K562 (cell line): ENCODE measurements around the gene SCAMP3. TPM values are rescaled to one million over a fixed set of nuclear protein-coding genes. Genes with fewer than 3 reads are reported as not detected.

Experiments
- CBX3 ChIP-seq, 2 experiments: IDR thresholded peaks; 1 replicate in 1 of 2; 2 replicates in 1 of 2; pipeline ENCODE4 v1.6.1; 2012; ENCODE audit warnings: inconsistent platforms in 2 of 2, low read length in 2 of 2, borderline replicate concordance in 1 of 2, control low read depth in 1 of 2
- EWSR1 ChIP-seq: fragments of 450-650 bp; IDR thresholded peaks from 2 replicates; pipeline ENCODE4 v1.6.1; 2018; ENCODE audit warnings: borderline replicate concordance, mild to moderate bottlenecking, low read depth, moderate library complexity; ENCODE audit not compliant: partially characterized antibody
- MAFF ChIP-seq: IDR thresholded peaks from 2 replicates; pipeline ENCODE4 v1.6.1; 2012; ENCODE audit warnings: low read length, improper control_type of control experiment
- PML ChIP-seq: IDR thresholded peaks from 2 replicates; pipeline ENCODE4 v1.6.1; 2012; ENCODE audit warnings: low read length, inconsistent platforms
- TARDBP ChIP-seq: fragments of 450-650 bp; IDR thresholded peaks from 2 replicates; pipeline ENCODE4 v1.6.1; 2016
- polyA plus RNA-seq, 8 experiments: library from polyadenylated mRNA; depleted of rRNA in 4 of 8; stranded (reverse) in 5 of 8; unstranded in 3 of 8; fragments of >200 nt; fragmentation: Nextera tagmentation in 2 of 8; fragmentation: Illumina TruSeq in 1 of 8; extraction: Ambion mirVana in 2 of 8; extraction: Trizol in 1 of 8; gene quantifications; 2 replicates each; pipeline versions ENCODE4 v1.2.1 to v1.2.3, GENCODE V29; 2011 to 2014; ENCODE audit warnings: inconsistent platforms in 1 of 8, missing spikeins in 1 of 8
- total RNA-seq, 7 experiments: library from RNA; depleted of rRNA in 6 of 7; stranded (reverse); fragments of >200 nt in 6 of 7; fragmentation: Illumina TruSeq in 2 of 7; extraction: Trizol in 2 of 7; gene quantifications; 2 replicates each; pipeline versions ENCODE4 v1.2.1 to v1.2.3, GENCODE V29; 2011 to 2021; ENCODE audit warnings: low replicate concordance in 1 of 7
- TF ChIP-seq, protein P1 (sequence below): fragments of 150-350 bp; IDR thresholded peaks from 2 replicates; pipeline ENCODE4 v1.6.1; 2014; ENCODE audit warnings: low read depth, mild to moderate bottlenecking, low read length, borderline replicate concordance
- TF ChIP-seq, protein P2 (sequence below): fragments of 250-450 bp; sonication (Bioruptor Pico); IDR thresholded peaks from 2 replicates; pipeline ENCODE4 v1.6.1; 2021; ENCODE audit warnings: mild to moderate bottlenecking
- TF ChIP-seq, protein P3 (sequence below): fragments of 450-650 bp; IDR thresholded peaks from 2 replicates; pipeline ENCODE4 v1.6.1; 2016; ENCODE audit warnings: mild to moderate bottlenecking, moderate library complexity
- TF ChIP-seq, protein P4 (sequence below): fragments of 250-450 bp; sonication (Bioruptor Pico); IDR thresholded peaks from 2 replicates; pipeline ENCODE4 v1.4.0; 2020; ENCODE audit warnings: mild to moderate bottlenecking

The SCAMP3 gene
- total and polyA plus RNA-seq, 9 of the 15 experiments (the other 6 are each of a cell fraction or from before 2014, with no cell fraction given): 14.2 to 131 (median 86.1) TPM

DNA sequence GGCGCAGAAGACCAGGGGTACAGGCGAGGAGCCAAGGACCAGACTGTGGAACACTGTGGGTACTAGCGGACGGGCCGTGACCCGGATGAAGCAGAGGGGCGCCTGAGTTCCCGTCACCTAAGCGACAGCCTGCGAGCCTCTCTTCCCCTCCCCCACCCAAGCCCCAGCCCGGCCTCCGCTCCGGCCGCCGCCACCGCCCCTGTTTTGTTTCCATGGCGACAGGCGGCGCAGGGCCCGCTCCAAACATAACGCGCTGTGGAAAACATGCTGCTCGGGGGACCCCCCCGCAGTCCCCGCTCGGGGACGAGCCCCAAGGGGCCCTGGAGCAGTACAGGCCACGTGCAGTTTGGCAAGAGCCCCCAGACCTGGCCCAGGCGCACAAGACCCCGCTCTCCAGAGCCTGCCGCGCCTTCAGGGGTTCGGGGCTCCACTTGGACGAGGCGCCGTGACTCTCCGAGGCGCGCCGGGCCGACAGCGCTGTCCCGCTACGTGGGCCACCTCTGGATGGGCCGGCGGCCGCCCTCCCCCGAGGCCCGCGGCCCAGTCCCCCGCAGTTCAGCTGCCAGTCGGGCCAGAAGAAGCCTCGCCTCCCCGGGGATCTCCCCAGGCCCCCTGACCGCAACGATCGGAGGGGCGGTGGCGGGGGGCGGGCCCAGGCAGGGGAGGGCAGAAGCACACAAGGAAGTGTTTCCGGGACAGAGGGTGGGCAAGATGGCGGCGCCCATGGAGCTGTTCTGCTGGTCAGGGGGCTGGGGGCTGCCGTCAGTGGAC lies 53.4 kb downstream of the SCAMP3 start, which contains the start of gene MTX1 (continued):
- TF ChIP-seq EWSR1: no peak
- TF ChIP-seq, protein P1, sequence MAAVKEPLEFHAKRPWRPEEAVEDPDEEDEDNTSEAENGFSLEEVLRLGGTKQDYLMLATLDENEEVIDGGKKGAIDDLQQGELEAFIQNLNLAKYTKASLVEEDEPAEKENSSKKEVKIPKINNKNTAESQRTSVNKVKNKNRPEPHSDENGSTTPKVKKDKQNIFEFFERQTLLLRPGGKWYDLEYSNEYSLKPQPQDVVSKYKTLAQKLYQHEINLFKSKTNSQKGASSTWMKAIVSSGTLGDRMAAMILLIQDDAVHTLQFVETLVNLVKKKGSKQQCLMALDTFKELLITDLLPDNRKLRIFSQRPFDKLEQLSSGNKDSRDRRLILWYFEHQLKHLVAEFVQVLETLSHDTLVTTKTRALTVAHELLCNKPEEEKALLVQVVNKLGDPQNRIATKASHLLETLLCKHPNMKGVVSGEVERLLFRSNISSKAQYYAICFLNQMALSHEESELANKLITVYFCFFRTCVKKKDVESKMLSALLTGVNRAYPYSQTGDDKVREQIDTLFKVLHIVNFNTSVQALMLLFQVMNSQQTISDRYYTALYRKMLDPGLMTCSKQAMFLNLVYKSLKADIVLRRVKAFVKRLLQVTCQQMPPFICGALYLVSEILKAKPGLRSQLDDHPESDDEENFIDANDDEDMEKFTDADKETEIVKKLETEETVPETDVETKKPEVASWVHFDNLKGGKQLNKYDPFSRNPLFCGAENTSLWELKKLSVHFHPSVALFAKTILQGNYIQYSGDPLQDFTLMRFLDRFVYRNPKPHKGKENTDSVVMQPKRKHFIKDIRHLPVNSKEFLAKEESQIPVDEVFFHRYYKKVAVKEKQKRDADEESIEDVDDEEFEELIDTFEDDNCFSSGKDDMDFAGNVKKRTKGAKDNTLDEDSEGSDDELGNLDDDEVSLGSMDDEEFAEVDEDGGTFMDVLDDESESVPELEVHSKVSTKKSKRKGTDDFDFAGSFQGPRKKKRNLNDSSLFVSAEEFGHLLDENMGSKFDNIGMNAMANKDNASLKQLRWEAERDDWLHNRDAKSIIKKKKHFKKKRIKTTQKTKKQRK: no peak
- TF ChIP-seq, protein P2, sequence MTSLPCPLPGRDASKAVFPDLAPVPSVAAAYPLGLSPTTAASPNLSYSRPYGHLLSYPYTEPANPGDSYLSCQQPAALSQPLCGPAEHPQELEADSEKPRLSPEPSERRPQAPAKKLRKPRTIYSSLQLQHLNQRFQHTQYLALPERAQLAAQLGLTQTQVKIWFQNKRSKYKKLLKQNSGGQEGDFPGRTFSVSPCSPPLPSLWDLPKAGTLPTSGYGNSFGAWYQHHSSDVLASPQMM (CRISPR knock-in tag): no peak
- no peak for TF ChIP-seq TARDBP
- peak in 1 of 2 experiments; percentile 39; a peak in 1 of 3 replicates for TF ChIP-seq CBX3 (IDR thresholded peaks at IDR 0.05; ENCODE audit: borderline replicate concordance in 1 of 2, low read length in 2 of 2)
- TF ChIP-seq, protein P3, sequence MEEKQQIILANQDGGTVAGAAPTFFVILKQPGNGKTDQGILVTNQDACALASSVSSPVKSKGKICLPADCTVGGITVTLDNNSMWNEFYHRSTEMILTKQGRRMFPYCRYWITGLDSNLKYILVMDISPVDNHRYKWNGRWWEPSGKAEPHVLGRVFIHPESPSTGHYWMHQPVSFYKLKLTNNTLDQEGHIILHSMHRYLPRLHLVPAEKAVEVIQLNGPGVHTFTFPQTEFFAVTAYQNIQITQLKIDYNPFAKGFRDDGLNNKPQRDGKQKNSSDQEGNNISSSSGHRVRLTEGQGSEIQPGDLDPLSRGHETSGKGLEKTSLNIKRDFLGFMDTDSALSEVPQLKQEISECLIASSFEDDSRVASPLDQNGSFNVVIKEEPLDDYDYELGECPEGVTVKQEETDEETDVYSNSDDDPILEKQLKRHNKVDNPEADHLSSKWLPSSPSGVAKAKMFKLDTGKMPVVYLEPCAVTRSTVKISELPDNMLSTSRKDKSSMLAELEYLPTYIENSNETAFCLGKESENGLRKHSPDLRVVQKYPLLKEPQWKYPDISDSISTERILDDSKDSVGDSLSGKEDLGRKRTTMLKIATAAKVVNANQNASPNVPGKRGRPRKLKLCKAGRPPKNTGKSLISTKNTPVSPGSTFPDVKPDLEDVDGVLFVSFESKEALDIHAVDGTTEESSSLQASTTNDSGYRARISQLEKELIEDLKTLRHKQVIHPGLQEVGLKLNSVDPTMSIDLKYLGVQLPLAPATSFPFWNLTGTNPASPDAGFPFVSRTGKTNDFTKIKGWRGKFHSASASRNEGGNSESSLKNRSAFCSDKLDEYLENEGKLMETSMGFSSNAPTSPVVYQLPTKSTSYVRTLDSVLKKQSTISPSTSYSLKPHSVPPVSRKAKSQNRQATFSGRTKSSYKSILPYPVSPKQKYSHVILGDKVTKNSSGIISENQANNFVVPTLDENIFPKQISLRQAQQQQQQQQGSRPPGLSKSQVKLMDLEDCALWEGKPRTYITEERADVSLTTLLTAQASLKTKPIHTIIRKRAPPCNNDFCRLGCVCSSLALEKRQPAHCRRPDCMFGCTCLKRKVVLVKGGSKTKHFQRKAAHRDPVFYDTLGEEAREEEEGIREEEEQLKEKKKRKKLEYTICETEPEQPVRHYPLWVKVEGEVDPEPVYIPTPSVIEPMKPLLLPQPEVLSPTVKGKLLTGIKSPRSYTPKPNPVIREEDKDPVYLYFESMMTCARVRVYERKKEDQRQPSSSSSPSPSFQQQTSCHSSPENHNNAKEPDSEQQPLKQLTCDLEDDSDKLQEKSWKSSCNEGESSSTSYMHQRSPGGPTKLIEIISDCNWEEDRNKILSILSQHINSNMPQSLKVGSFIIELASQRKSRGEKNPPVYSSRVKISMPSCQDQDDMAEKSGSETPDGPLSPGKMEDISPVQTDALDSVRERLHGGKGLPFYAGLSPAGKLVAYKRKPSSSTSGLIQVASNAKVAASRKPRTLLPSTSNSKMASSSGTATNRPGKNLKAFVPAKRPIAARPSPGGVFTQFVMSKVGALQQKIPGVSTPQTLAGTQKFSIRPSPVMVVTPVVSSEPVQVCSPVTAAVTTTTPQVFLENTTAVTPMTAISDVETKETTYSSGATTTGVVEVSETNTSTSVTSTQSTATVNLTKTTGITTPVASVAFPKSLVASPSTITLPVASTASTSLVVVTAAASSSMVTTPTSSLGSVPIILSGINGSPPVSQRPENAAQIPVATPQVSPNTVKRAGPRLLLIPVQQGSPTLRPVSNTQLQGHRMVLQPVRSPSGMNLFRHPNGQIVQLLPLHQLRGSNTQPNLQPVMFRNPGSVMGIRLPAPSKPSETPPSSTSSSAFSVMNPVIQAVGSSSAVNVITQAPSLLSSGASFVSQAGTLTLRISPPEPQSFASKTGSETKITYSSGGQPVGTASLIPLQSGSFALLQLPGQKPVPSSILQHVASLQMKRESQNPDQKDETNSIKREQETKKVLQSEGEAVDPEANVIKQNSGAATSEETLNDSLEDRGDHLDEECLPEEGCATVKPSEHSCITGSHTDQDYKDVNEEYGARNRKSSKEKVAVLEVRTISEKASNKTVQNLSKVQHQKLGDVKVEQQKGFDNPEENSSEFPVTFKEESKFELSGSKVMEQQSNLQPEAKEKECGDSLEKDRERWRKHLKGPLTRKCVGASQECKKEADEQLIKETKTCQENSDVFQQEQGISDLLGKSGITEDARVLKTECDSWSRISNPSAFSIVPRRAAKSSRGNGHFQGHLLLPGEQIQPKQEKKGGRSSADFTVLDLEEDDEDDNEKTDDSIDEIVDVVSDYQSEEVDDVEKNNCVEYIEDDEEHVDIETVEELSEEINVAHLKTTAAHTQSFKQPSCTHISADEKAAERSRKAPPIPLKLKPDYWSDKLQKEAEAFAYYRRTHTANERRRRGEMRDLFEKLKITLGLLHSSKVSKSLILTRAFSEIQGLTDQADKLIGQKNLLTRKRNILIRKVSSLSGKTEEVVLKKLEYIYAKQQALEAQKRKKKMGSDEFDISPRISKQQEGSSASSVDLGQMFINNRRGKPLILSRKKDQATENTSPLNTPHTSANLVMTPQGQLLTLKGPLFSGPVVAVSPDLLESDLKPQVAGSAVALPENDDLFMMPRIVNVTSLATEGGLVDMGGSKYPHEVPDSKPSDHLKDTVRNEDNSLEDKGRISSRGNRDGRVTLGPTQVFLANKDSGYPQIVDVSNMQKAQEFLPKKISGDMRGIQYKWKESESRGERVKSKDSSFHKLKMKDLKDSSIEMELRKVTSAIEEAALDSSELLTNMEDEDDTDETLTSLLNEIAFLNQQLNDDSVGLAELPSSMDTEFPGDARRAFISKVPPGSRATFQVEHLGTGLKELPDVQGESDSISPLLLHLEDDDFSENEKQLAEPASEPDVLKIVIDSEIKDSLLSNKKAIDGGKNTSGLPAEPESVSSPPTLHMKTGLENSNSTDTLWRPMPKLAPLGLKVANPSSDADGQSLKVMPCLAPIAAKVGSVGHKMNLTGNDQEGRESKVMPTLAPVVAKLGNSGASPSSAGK: no peak
- TF ChIP-seq MAFF: no peak
- peak; percentile 45; the same call in 1 of the 2 replicates for TF ChIP-seq PML
- TF ChIP-seq, protein P4, sequence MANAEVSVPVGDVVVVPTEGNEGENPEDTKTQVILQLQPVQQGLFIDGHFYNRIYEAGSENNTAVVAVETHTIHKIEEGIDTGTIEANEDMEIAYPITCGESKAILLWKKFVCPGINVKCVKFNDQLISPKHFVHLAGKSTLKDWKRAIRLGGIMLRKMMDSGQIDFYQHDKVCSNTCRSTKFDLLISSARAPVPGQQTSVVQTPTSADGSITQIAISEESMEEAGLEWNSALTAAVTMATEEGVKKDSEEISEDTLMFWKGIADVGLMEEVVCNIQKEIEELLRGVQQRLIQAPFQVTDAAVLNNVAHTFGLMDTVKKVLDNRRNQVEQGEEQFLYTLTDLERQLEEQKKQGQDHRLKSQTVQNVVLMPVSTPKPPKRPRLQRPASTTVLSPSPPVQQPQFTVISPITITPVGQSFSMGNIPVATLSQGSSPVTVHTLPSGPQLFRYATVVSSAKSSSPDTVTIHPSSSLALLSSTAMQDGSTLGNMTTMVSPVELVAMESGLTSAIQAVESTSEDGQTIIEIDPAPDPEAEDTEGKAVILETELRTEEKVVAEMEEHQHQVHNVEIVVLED (CRISPR knock-in tag): no peak
